NB4 (cell line): ENCODE measurements around the gene DPEP3.
A peak's percentile ranks its signal among the peaks of the same experiment; 100 is the strongest.

ENCODE experiments used
- DNase-seq: peaks from one replicate; pipeline ENCODE4 v3.0.0; 2010; ENCODE audit warnings: low read depth
- H3K4me3 ChIP-seq: one replicate; pipeline ENCODE4 v1.5.1; 2011; ENCODE audit warnings: mild to moderate bottlenecking, low read depth, low read length, moderate library complexity
- MYC ChIP-seq: IDR thresholded peaks from 2 replicates; pipeline ENCODE4 v1.6.1; 2011; ENCODE audit warnings: low read depth, low read length
- POLR2A ChIP-seq: IDR thresholded peaks from 2 replicates; pipeline ENCODE4 v1.6.1; 2011; ENCODE audit warnings: mild to moderate bottlenecking; ENCODE audit not compliant: insufficient read length; ENCODE audit errors: extremely low read depth
- TF ChIP-seq, protein P1 (sequence below): IDR thresholded peaks from 2 replicates; pipeline ENCODE4 v1.6.1; 2011; ENCODE audit warnings: low read depth, low read length
- TF ChIP-seq, protein P2 (sequence below): IDR thresholded peaks from one replicate; pipeline ENCODE4 v1.5.1; 2012; ENCODE audit warnings: low read depth, low read length

DPEP3 gene

DNA sequence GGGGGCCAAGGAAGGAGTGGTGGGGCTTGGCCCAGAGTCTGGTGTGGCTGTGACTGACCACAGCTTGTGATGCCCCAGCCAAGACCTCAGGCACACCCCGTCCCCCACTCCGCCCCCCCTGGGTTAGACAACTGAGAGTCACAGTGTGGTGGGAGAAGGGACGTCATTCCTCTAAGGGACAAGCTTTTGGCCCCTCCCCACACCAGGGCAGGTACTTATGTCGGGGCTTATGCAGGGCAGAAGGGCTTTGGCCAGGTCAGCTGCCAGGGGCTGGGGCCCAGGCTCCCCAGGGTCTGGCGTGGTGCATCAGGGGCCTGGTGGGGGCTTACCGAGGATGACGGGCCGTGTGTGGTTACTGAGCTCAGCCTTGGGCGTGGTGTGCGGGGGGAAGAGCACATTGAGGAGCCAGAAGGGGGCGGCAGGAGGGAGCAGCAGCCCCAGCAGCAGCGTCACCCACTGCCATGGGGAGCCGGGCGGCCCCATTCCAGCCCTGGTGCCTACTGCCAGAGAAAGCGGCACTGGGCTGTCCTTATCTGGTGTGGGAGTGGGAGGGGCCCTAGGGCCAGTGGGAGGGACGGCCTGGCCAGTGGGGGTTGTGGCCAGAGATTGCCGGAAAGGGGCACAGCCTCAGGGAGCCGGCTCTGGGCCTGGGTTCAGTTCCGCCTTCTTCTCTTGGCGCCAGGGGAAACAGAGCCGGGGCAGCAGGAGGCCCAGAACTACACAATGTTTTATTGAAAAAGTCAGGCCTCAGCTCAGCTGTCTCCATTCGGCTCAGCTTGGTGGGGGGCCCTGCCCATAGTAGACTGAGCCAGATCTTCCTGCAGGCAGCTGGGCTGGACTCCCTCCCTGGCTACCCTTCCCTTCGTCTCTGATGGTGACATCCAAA, 36.4 kb downstream of the DPEP3 start, which contains the start of gene LCAT:
Gene LCAT, minus strand, starts transcription at position 502 of the 886 bp plus-strand sequence. Its CDS starts 19 bp downstream, at position 483.
- TF ChIP-seq MYC: no peak
- no peak for TF ChIP-seq POLR2A
- TF ChIP-seq, protein P1, sequence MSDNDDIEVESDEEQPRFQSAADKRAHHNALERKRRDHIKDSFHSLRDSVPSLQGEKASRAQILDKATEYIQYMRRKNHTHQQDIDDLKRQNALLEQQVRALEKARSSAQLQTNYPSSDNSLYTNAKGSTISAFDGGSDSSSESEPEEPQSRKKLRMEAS: no peak
- TF ChIP-seq, protein P2, sequence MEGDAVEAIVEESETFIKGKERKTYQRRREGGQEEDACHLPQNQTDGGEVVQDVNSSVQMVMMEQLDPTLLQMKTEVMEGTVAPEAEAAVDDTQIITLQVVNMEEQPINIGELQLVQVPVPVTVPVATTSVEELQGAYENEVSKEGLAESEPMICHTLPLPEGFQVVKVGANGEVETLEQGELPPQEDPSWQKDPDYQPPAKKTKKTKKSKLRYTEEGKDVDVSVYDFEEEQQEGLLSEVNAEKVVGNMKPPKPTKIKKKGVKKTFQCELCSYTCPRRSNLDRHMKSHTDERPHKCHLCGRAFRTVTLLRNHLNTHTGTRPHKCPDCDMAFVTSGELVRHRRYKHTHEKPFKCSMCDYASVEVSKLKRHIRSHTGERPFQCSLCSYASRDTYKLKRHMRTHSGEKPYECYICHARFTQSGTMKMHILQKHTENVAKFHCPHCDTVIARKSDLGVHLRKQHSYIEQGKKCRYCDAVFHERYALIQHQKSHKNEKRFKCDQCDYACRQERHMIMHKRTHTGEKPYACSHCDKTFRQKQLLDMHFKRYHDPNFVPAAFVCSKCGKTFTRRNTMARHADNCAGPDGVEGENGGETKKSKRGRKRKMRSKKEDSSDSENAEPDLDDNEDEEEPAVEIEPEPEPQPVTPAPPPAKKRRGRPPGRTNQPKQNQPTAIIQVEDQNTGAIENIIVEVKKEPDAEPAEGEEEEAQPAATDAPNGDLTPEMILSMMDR: no peak
- no peak for DNase-seq

DNA sequence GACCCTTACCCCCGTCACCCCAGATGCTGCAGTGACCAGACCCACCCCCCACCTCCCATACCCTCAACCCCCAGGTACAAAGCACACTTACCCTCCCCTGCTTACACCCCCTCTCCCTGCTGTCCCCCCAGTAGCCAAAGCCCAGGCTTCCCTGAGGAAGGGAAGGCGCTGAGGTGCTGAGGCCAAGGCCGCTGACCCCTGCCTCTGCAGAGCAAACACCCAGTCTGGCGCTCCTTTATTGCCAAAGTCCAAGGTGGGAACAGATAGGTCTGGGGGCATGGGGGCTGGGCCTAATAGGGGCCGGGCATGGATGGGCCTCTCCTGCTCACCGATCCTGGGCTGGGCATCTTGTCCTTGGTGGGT, 37.1 kb downstream of the DPEP3 start:
- TF ChIP-seq POLR2A: no peak
- TF ChIP-seq, protein P2: no peak
- TF ChIP-seq, protein P1: no peak
- no peak for TF ChIP-seq MYC
- DNase-seq: no peak
- no peak overlapping the region for H3K4me3 ChIP-seq

More for the DNA sequence above, 36.4 kb downstream of the DPEP3 start, which contains the start of gene LCAT:
- no peak within 1 kb of the TSS for H3K4me3 ChIP-seq

DNA sequence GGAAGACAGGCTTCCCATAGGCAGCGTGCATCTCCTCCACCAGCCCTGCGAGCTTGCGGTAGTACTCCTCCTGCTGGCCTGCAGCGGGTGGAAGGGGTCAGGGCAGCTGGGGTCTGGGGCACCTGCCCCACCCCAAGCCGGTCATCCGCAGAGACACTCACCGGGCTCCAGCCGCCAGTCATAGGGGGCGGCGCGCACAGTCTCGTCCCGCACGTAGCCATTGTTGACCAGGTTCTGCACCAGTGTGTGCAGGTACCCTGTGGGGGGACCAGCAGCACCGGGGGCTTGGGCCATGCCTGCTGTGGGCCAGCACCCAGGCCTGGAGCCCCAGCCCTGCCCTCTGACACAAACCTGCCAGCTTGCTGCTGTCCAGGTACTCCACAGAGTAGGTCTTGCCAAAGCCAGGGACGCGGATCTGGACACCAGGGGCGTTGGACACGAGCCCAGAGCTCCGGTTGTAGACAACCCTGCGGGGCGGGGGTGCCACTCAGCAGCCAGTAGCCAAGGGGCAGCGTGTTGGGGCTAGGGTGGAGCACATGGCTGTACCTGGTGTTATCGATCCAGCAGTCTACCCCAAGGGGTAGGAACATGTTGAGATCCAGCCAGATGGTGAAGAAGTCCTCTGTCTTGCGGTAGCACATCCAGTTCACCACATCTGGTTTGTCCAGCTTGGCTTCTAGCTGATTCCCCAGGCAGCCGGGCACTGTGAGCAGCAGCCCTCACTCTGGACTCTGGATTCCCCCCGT, 37.6 kb downstream of the DPEP3 start:
- no peak for DNase-seq
- H3K4me3 ChIP-seq: no peak overlapping the region
- TF ChIP-seq, protein P1: no peak
- TF ChIP-seq, protein P2: no peak
- TF ChIP-seq POLR2A: no peak
- TF ChIP-seq MYC: no peak

DNA sequence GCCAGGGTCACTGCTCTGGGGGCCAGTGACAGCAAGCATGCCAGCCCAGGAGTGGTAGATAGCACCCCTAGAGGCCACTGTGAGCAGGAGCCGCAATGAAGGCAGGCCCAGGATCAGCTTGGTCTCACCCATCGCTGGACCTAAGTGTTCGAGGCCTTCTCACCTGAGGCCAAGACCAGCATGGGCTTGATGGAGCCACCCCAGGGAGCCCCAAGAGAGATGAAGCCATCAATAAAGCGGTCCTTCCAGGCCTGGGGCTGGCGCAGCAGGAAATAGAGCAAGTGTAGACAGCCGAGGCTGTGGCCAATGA, 38.1 kb downstream of the DPEP3 start:
- no peak for TF ChIP-seq MYC
- TF ChIP-seq, protein P2: peak; percentile 92
- no peak overlapping the region for H3K4me3 ChIP-seq
- DNase-seq: peak; percentile 68

DNA sequence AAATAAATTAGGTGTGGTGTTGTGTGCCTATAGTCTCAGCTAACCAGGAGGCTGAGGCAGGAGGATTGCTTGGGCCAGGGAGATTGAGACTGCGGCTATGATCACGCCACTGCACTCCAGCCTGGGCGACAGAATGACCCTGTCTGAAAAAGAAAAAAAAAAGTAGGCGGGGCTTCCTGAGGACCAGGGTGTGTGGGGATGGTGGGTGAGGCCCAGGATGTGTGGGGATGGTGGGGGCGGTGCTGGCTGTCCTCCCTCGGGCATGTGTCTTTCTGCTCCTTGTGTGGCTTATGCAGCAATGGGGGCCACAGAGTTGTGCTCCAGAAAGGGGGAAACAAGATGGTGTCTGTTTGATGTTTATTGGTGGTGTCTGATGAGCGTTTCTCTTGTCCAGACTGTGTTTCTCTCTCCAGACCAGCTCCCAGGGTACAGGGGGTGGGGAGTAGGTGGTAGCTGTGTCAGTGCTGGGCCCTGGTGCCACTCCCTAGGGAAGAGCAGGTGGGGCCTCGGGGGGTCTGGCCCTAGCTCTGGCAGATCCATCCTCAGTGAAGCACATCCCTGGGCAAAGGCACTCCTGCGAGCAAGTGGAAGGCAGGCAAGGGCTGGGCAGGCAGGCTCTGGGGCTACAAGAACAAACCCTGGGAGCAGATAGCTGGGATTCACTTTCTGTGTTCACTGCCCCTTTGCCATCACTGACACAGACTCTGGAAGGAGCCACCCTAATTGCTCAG, 38.7 kb downstream of the DPEP3 start:
- no peak for TF ChIP-seq MYC
- no peak for TF ChIP-seq POLR2A
- TF ChIP-seq, protein P1: no peak
- TF ChIP-seq, protein P2: no peak
- no peak overlapping the region for H3K4me3 ChIP-seq
- DNase-seq: peak; percentile 49
